K562 (cell line): ENCODE data around the gene ME3. TPM values are rescaled to one million over a fixed set of nuclear protein-coding genes. Genes with fewer than 3 reads are reported as not detected.
A peak's percentile ranks its signal among the peaks of the same experiment; 100 is the strongest.

Experiments used
- ATAC-seq: fragments of 200-7000 bp; cut with Tn5 transposase; 3 replicates; pipeline ENCODE4 v1.9.1; 2020; ENCODE audit warnings: moderate library complexity
- BruUV-seq: library from RNA; stranded (reverse); fragments of 400-500 nt; replicated peaks from 2 replicates; lab custom pipeline; 2021; lab: Mats Ljungman, UMichigan
- CTCF ChIA-PET: fragments of 300-600 bp; formaldehyde crosslinking; extraction: SDS; loops from one replicate; lab custom pipeline; 2021; ENCODE audit warnings: low intra/inter-chr PET ratio; lab: Yijun Ruan, JAX
- POLR2A ChIA-PET: fragments of 300-600, 350-650 bp; sonication (Branson Sonifier 250); formaldehyde crosslinking; extraction: SDS; loops from one replicate; lab custom pipeline; 2021; ENCODE audit warnings: antibody characterized with exemption, inconsistent platforms; lab: Yijun Ruan, JAX
- DNase-seq, 4 experiments: peaks; one replicate each; pipeline versions ENCODE4 v3.0.0 to v3.0.0-alpha.2; 2011 to 2018; ENCODE audit warnings: low spot score in 3 of 4, mixed read lengths in 3 of 4; ENCODE audit errors: extremely low read depth in 1 of 4
- FAIRE-seq: peaks from 2 replicates; lab custom pipeline; 2011; peaks lifted over from hg19 to GRCh38; lab: Jason Lieb, UNC
- H2AFZ ChIP-seq: 2 replicates; pipeline ENCODE4 v1.6.0; 2011; ENCODE audit warnings: low read depth, low read length, control low read depth, inconsistent platforms
- H3K27ac ChIP-seq: fragments of 200-600 bp; 3 replicates; pipeline ENCODE4 v1.8.0; 2011; ENCODE audit warnings: low read depth, mild to moderate bottlenecking, control low read depth, inconsistent platforms, low read length, moderate library complexity, mixed read lengths; ENCODE audit errors: extremely low read depth
- H3K27me3 ChIP-seq, 2 experiments: fragments of 300-600 bp in 1 of 2; 2 replicates in 1 of 2; 3 replicates in 1 of 2; pipeline versions ENCODE4 v1.6.0 to v1.8.0; 2011; ENCODE audit warnings: inconsistent platforms in 2 of 2, low read length in 2 of 2, mild to moderate bottlenecking in 1 of 2, mixed read lengths in 1 of 2, moderate library complexity in 1 of 2; ENCODE audit not compliant: control insufficient read depth in 2 of 2, insufficient read depth in 2 of 2
- H3K36me3 ChIP-seq: fragments of 300-600 bp; 3 replicates; pipeline ENCODE4 v1.8.0; 2011; ENCODE audit warnings: mild to moderate bottlenecking, low read length, inconsistent platforms; ENCODE audit not compliant: control insufficient read depth, insufficient read depth
- H3K4me1 ChIP-seq, 2 experiments: fragments of 200-600 bp in 1 of 2; replicated peaks in 1 of 2; 2 replicates in 1 of 2; 3 replicates in 1 of 2; pipeline versions ENCODE4 v1.5.1 to v1.8.0; 2011; ENCODE audit warnings: inconsistent platforms in 2 of 2, low read length in 2 of 2, mild to moderate bottlenecking in 1 of 2, mixed read lengths in 1 of 2, moderate library complexity in 1 of 2; ENCODE audit not compliant: control insufficient read depth in 2 of 2, insufficient read depth in 2 of 2
- H3K4me2 ChIP-seq: 2 replicates; pipeline ENCODE4 v1.6.1; 2011; ENCODE audit warnings: low read length, control low read depth, inconsistent platforms, mixed read lengths; ENCODE audit not compliant: insufficient read depth
- H3K4me3 ChIP-seq: fragments of 200-600 bp; sonication (generic), shearing (Covaris generic); 2 replicates; pipeline ENCODE4 v1.5.1; 2016; ENCODE audit warnings: control low read depth, inconsistent platforms
- H3K79me2 ChIP-seq: fragments of 200-600 bp; 3 replicates; pipeline ENCODE4 v1.8.0; 2011; ENCODE audit warnings: low read length, inconsistent platforms; ENCODE audit not compliant: control insufficient read depth, insufficient read depth
- H3K9ac ChIP-seq, 2 experiments: 2 replicates each; pipeline versions ENCODE4 v1.6.0 to v1.6.1; 2011; ENCODE audit warnings: low read depth in 2 of 2, low read length in 2 of 2, control low read depth in 1 of 2, inconsistent platforms in 1 of 2, mild to moderate bottlenecking in 1 of 2, mixed read lengths in 1 of 2; ENCODE audit not compliant: insufficient read depth in 1 of 2
- H3K9me1 ChIP-seq: one replicate; pipeline ENCODE4 v1.6.0; 2011; ENCODE audit warnings: inconsistent platforms, mild to moderate bottlenecking, low read length, moderate library complexity; ENCODE audit not compliant: control insufficient read depth, insufficient read depth
- H3K9me3 ChIP-seq: replicated peaks from 2 replicates; pipeline ENCODE4 v1.5.1; 2011; ENCODE audit warnings: low read depth, low read length, inconsistent platforms; ENCODE audit not compliant: control insufficient read depth, insufficient read depth
- H4K20me1 ChIP-seq: replicated peaks from 2 replicates; pipeline ENCODE4 v1.6.1; 2011; ENCODE audit warnings: low read length, inconsistent platforms, mixed read lengths; ENCODE audit not compliant: control insufficient read depth, insufficient read depth
- DIDO1 ChIP-seq: fragments of 450-650 bp; IDR thresholded peaks from 2 replicates; pipeline ENCODE4 v1.6.1; 2016; ENCODE audit warnings: low read depth, missing biosample characterization, missing genetic modification characterization
- LEF1 ChIP-seq: fragments of 450-650 bp; IDR thresholded peaks from 2 replicates; pipeline ENCODE4 v1.6.1; 2016; ENCODE audit warnings: mild to moderate bottlenecking
- RAD21 ChIP-seq, 2 experiments: fragments of 250-450 bp in 1 of 2; fragments of 450-650 bp in 1 of 2; sonication (Bioruptor Pico) in 1 of 2; formaldehyde crosslinking in 1 of 2; IDR thresholded peaks in 1 of 2; conservative IDR thresholded peaks in 1 of 2; 2 replicates each; pipeline versions ENCODE4 v1.4.0 to v1.8.0; 2020 to 2022; ENCODE audit warnings: mild to moderate bottlenecking in 2 of 2, moderate library complexity in 1 of 2
- SREBF1 ChIP-seq: fragments of 150-350 bp; IDR thresholded peaks from 2 replicates; pipeline ENCODE4 v1.6.1; 2014; ENCODE audit warnings: antibody characterized with exemption, low read depth, low read length, borderline replicate concordance
- ZNF449 ChIP-seq: fragments of 250-450 bp; sonication (Bioruptor Pico); IDR thresholded peaks from 2 replicates; pipeline ENCODE4 v1.8.0; 2022; ENCODE audit warnings: moderate library complexity, mild to moderate bottlenecking, inconsistent platforms
- WGBS: fragments of 100-300 bp; shearing (Covaris generic); methylation state at CpG from one replicate; pipeline ENCODE4 v1.1.6; 2016; ENCODE audit warnings: low coverage, mixed read lengths; ENCODE audit not compliant: insufficient coverage; ENCODE audit errors: missing lambda C conversion rate; 5-methylcytosine and 5-hydroxymethylcytosine counted together
- in situ Hi-C: fragments of 300-500 bp; cut with MboI; formaldehyde crosslinking; loops from 4 replicates; pipeline ENCODE4 v1.15.0; 2018; ENCODE audit warnings: inconsistent platforms, mixed read lengths
- intact Hi-C: fragments of 100-400 bp; cut with micrococcal nuclease; formaldehyde crosslinking; loops from 2 replicates; pipeline ENCODE4 v1.14.2; 2022
- polyA plus RNA-seq, 8 experiments: library from polyadenylated mRNA; depleted of rRNA in 4 of 8; stranded (reverse) in 5 of 8; unstranded in 3 of 8; fragments of >200 nt; fragmentation: Nextera tagmentation in 2 of 8; fragmentation: Illumina TruSeq in 1 of 8; extraction: Ambion mirVana in 2 of 8; extraction: Trizol in 1 of 8; gene quantifications; 2 replicates each; pipeline versions ENCODE4 v1.2.1 to v1.2.3, GENCODE V29; 2011 to 2014; ENCODE audit warnings: inconsistent platforms in 1 of 8, missing spikeins in 1 of 8
- total RNA-seq, 7 experiments: library from RNA; depleted of rRNA in 6 of 7; stranded (reverse); fragments of >200 nt in 6 of 7; fragmentation: Illumina TruSeq in 2 of 7; extraction: Trizol in 2 of 7; gene quantifications; 2 replicates each; pipeline versions ENCODE4 v1.2.1 to v1.2.3, GENCODE V29; 2011 to 2021; ENCODE audit warnings: low replicate concordance in 1 of 7

The ME3 gene
- total and polyA plus RNA-seq, 9 of the 15 experiments (the other 6 are each of a cell fraction or from before 2014, with no cell fraction given), result not detected

GRCh38 chr11:86396396-86396795 lies 276.0 kb downstream of the ME3 start:
- Histone ChIP-seq H3K27ac (no peak overlapping the region), H3K9me1 (no peaks in the 10 kb centered on the region), H3K36me3 (no peaks in the 10 kb centered on the region), H3K4me1 (no peaks in the 10 kb centered on the region), H3K9ac (no peak overlapping the region), H3K4me2 (no peak overlapping the region), H3K9me3 (no peaks in the 10 kb centered on the region), H2AFZ (no peak overlapping the region), H3K27me3 (no peaks in the 10 kb centered on the region), H3K79me2 (no peaks in the 10 kb centered on the region), H4K20me1 (no peaks in the 10 kb centered on the region), H3K4me3 (no peak overlapping the region)
- ATAC-seq (no peak), FAIRE-seq (peak; percentile 32), DNase-seq (no peak)
- intact Hi-C loops, result no loop called here
- ChIA-PET POLR2A (interaction anchor here (1.1 kb wide), 1 partner anchor 8 kb away, joined by 3 read pairs; no protein-coding TSS in a partner anchor), CTCF (no interaction called here)
- WGBS, result 17% methylated on average over 2 of the region's 2 CpGs
- in situ Hi-C loops, result no loop called here
- BruUV-seq, result no TSS peak
- TF ChIP-seq ZNF449 (CRISPR knock-in tag) (no peak), LEF1 (no peak)

- H3K4me1 ChIP-seq, result no peaks in the 10 kb centered on the region
- CTCF ChIA-PET, result no interaction called here
- in situ Hi-C loops, result no loop called here
- intact Hi-C loops, result no loop called here
- no peaks in the 10 kb centered on the region for H3K36me3 ChIP-seq
- H3K9me1 ChIP-seq, result no peaks in the 10 kb centered on the region
- no peaks in the 10 kb centered on the region for H3K27me3 ChIP-seq
- H3K27ac ChIP-seq, result no peak overlapping the region
- no peak overlapping the region for H3K9ac ChIP-seq
- no peaks in the 10 kb centered on the region for H3K79me2 ChIP-seq
- TF ChIP-seq RAD21 (CRISPR knock-in tag; conservative IDR thresholded peaks at IDR 0.05 in 1 of 2, IDR thresholded peaks at IDR 0.05 in 1 of 2) (peak in 1 of 2 experiments; percentile 36; a peak in 2 of 4 replicates), DIDO1 (tag) (no peak), SREBF1 (no peak)
- TF ChIP-seq, all 486 proteins: peak for 1
- no TSS peak for BruUV-seq
- Histone ChIP-seq H3K4me3 (no peak overlapping the region), H3K9me3 (no peaks in the 10 kb centered on the region), H3K4me2 (no peak overlapping the region), H2AFZ (peak overlapping the region; percentile 81), H4K20me1 (no peaks in the 10 kb centered on the region)
- 16% methylated on average over 6 of the region's 6 CpGs for WGBS
- POLR2A ChIA-PET, result interaction anchor here (1.2 kb wide), 1 partner anchor 17 kb away, joined by 3 read pairs; no protein-coding TSS in a partner anchor
- peak in 2 of 4 experiments; percentile 13 to 42 for DNase-seq
- FAIRE-seq, result no peak
- ATAC-seq, result peak; percentile 89
These were observed 277.3 kb downstream of the ME3 start for GRCh38 chr11:86395061-86395551.
